CD14-positive monocyte (primary cell): ENCODE results near the gene ZNRF1. TPM values are rescaled to one million over a fixed set of nuclear protein-coding genes. Genes with fewer than 3 reads are reported as not detected.

ENCODE experiments used
- DNase-seq, 3 donors: peaks; one replicate each; pipeline ENCODE4 v3.0.0-alpha.2; 2011 to 2022
- H2AFZ ChIP-seq: 2 replicates; pipeline ENCODE4 v1.6.0; 2012; ENCODE audit warnings: mild to moderate bottlenecking, low read depth, low read length, inconsistent platforms; ENCODE audit not compliant: insufficient read depth, poor library complexity, severe bottlenecking
- H3K27ac ChIP-seq, 2 donors: 1 replicate in 1 of 2; 2 replicates in 1 of 2; pipeline ENCODE4 v1.5.1; 2012 to 2013; ENCODE audit warnings: low read length in 2 of 2, control low read depth in 1 of 2, inconsistent platforms in 1 of 2, low read depth in 1 of 2, mild to moderate bottlenecking in 1 of 2
- H3K27me3 ChIP-seq, 2 donors: one replicate each; pipeline versions ENCODE4 v1.6.0 to v1.6.1; 2011 to 2013; ENCODE audit warnings: low read length in 2 of 2; ENCODE audit not compliant: control insufficient read depth in 2 of 2, insufficient read depth in 2 of 2
- H3K36me3 ChIP-seq, 2 donors: replicated peaks in 1 of 2; 1 replicate in 1 of 2; 2 replicates in 1 of 2; pipeline versions ENCODE4 v1.5.1 to v1.6.1; 2012 to 2013; ENCODE audit warnings: low read length in 2 of 2, control low read depth in 1 of 2, inconsistent platforms in 1 of 2, mild to moderate bottlenecking in 1 of 2; ENCODE audit not compliant: insufficient read depth in 2 of 2, control insufficient read depth in 1 of 2
- H3K4me1 ChIP-seq, 2 donors: 1 replicate in 1 of 2; 2 replicates in 1 of 2; pipeline versions ENCODE4 v1.5.1 to v1.6.1; 2012 to 2013; ENCODE audit warnings: low read length in 2 of 2, control low read depth in 1 of 2, inconsistent platforms in 1 of 2, mild to moderate bottlenecking in 1 of 2, moderate library complexity in 1 of 2; ENCODE audit not compliant: insufficient read depth in 2 of 2, control insufficient read depth in 1 of 2
- H3K4me2 ChIP-seq: replicated peaks from 2 replicates; pipeline ENCODE3; 2012; ENCODE audit warnings: low read length, moderate library complexity, mild to moderate bottlenecking; ENCODE audit not compliant: poor library complexity, severe bottlenecking; ENCODE audit errors: extremely low read depth
- H3K4me3 ChIP-seq, 3 experiments: fragments of 200-600 bp in 1 of 3; sonication (generic) in 1 of 3; replicated peaks in 1 of 3; 1 replicate in 2 of 3; 2 replicates in 1 of 3; pipeline ENCODE4 v1.5.1; 2011 to 2013; ENCODE audit warnings: low read length in 3 of 3, mild to moderate bottlenecking in 3 of 3, control low read depth in 2 of 3, low read depth in 2 of 3, inconsistent platforms in 1 of 3, moderate library complexity in 1 of 3
- H3K79me2 ChIP-seq: 2 replicates; pipeline ENCODE4 v1.6.0; 2012; ENCODE audit warnings: mild to moderate bottlenecking, control low read depth, inconsistent platforms, low read length, moderate library complexity; ENCODE audit not compliant: insufficient read depth
- H3K9ac ChIP-seq: 2 replicates; pipeline ENCODE4 v1.6.0; 2017; ENCODE audit warnings: low read length, mild to moderate bottlenecking; ENCODE audit not compliant: insufficient read depth, poor library complexity, severe bottlenecking
- H3K9me3 ChIP-seq, 2 donors: replicated peaks in 1 of 2; 1 replicate in 1 of 2; 2 replicates in 1 of 2; pipeline versions ENCODE4 v1.5.1 to v1.6.1; 2012 to 2013; ENCODE audit warnings: low read length in 2 of 2, control low read depth in 1 of 2; ENCODE audit not compliant: control insufficient read depth in 1 of 2, insufficient read depth in 1 of 2
- H4K20me1 ChIP-seq: 2 replicates; pipeline ENCODE4 v1.6.0; 2012; ENCODE audit warnings: mild to moderate bottlenecking, low read length, control low read depth, moderate library complexity; ENCODE audit not compliant: insufficient read depth
- H3K27ac Mint-ChIP-seq, 7 donors: one replicate each; pipeline ENCODE4 v1.8.0; 2020; ENCODE audit warnings: mild to moderate bottlenecking in 7 of 7, mixed read lengths in 7 of 7, moderate library complexity in 6 of 7, inconsistent platforms in 2 of 7
- H3K27me3 Mint-ChIP-seq, 3 donors: one replicate each; pipeline ENCODE4 v1.8.0; 2021 to 2022; ENCODE audit warnings: low read depth in 3 of 3, mild to moderate bottlenecking in 3 of 3, mixed read lengths in 3 of 3, moderate library complexity in 3 of 3, inconsistent platforms in 1 of 3
- H3K36me3 Mint-ChIP-seq, 2 donors: one replicate each; pipeline ENCODE4 v1.8.0; 2020; ENCODE audit warnings: mixed read lengths in 2 of 2, inconsistent platforms in 1 of 2, mild to moderate bottlenecking in 1 of 2
- H3K4me1 Mint-ChIP-seq: one replicate; pipeline ENCODE4 v1.8.0; 2020; ENCODE audit warnings: mild to moderate bottlenecking, mixed read lengths
- H3K4me3 Mint-ChIP-seq, 2 donors: one replicate each; pipeline ENCODE4 v1.8.0; 2020; ENCODE audit warnings: mild to moderate bottlenecking in 2 of 2, mixed read lengths in 2 of 2, moderate library complexity in 1 of 2
- H3K9me3 Mint-ChIP-seq, 7 donors: one replicate each; pipeline ENCODE4 v1.8.0; 2020 to 2022; ENCODE audit warnings: mixed read lengths in 7 of 7, mild to moderate bottlenecking in 6 of 7, moderate library complexity in 6 of 7, inconsistent platforms in 2 of 7
- WGBS: methylation state at CpG from one replicate; pipeline ENCODE4 v1.1.5; 2013; ENCODE audit warnings: missing lambda C conversion rate; ENCODE audit not compliant: insufficient coverage; 5-methylcytosine and 5-hydroxymethylcytosine counted together
- intact Hi-C, 2 donors: fragments of 100-400 bp; cut with micrococcal nuclease; formaldehyde crosslinking; loops; one replicate each; pipeline versions ENCODE4 v1.15.0 to v1.15.1; 2023
- polyA plus RNA-seq, 3 donors: library from polyadenylated mRNA; depleted of rRNA in 1 of 3; unstranded in 2 of 3; stranded (reverse) in 1 of 3; fragments of 300-500 nt in 2 of 3; fragments of >200 nt in 1 of 3; fragmentation: Illumina TruSeq in 2 of 3; gene quantifications; 1 replicate in 2 of 3; 2 replicates in 1 of 3; pipeline ENCODE4 v1.2.3, GENCODE V29; 2012 to 2021
- TF ChIP-seq, protein P1 (sequence below): fragments of 200-600 bp; IDR thresholded peaks from one replicate; pipeline ENCODE4 v1.8.0; 2022; ENCODE audit warnings: antibody characterized with exemption, mild to moderate bottlenecking

ZNRF1 gene
- polyA plus RNA-seq, 3 donors, result 1.9 to 5.3 (median 4.3) TPM

DNA sequence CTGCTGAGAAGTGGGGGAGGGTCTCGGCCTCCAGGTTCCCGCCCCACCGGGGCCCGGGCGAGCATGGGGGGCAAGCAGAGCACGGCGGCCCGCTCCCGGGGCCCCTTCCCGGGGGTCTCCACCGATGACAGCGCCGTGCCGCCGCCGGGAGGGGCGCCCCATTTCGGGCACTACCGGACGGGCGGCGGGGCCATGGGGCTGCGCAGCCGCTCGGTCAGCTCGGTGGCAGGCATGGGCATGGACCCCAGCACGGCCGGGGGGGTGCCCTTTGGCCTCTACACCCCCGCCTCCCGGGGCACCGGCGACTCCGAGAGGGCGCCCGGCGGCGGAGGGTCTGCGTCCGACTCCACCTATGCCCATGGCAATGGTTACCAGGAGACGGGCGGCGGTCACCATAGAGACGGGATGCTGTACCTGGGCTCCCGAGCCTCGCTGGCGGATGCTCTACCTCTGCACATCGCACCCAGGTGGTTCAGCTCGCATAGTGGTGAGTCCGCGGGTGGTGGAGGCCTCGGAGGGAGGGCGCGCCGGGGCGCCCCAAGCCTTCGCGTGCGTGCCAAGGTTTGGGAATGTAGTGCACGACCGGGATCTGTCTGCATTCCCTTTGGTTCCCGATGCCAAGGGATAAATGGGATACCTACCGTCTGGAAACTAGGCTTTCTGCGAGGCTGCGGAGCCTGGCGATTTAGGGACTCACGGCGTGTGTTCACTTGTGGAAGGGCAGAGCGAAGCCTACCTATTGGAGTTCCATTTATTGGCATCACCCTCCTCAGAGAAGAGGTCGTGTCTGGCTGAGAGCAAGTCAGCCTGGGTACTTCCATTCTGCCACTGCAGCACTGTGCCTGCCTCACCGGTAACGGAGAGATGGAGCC is 1.0 kb downstream of the ZNRF1 start:
- peak in 1 of 3 donors; percentile 12 for DNase-seq
- Mint-ChIP-seq H3K27ac (peak overlapping the region in 6 of 7 donors; percentile 6 to 85 (median 74)), H3K27me3 (peaks cover 11 to 19% (median 14%) of the 10 kb centered on the region in 3 donors), H3K4me1 (peaks cover 35% of the 10 kb centered on the region), H3K4me3 (peak overlapping the region; percentile 88 to 98), H3K9me3 (peaks cover 0 to 2% (median 0%) of the 10 kb centered on the region in 7 donors), H3K36me3 (peaks cover 13 to 15% of the 10 kb centered on the region in 2 donors)
- H3K9ac ChIP-seq, result peak overlapping the region; percentile 69
- H3K9me3 ChIP-seq, result no peaks in the 10 kb centered on the region
- peak overlapping the region; percentile 67 to 91 (median 85) for H3K4me3 ChIP-seq
- TF ChIP-seq, protein P1, sequence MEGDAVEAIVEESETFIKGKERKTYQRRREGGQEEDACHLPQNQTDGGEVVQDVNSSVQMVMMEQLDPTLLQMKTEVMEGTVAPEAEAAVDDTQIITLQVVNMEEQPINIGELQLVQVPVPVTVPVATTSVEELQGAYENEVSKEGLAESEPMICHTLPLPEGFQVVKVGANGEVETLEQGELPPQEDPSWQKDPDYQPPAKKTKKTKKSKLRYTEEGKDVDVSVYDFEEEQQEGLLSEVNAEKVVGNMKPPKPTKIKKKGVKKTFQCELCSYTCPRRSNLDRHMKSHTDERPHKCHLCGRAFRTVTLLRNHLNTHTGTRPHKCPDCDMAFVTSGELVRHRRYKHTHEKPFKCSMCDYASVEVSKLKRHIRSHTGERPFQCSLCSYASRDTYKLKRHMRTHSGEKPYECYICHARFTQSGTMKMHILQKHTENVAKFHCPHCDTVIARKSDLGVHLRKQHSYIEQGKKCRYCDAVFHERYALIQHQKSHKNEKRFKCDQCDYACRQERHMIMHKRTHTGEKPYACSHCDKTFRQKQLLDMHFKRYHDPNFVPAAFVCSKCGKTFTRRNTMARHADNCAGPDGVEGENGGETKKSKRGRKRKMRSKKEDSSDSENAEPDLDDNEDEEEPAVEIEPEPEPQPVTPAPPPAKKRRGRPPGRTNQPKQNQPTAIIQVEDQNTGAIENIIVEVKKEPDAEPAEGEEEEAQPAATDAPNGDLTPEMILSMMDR, result peak; percentile 14
- under 1% methylated on average over 71 of the region's 71 CpGs for whole genome bisulfite sequencing
- H3K79me2 ChIP-seq, result peaks cover 56% of the 10 kb centered on the region
- peak overlapping the region; percentile 98 for H3K4me2 ChIP-seq
- H4K20me1 ChIP-seq, result peaks cover 27% of the 10 kb centered on the region
- H3K27ac ChIP-seq, result no peak overlapping the region
- H3K27me3 ChIP-seq, result peaks cover 0 to 8% of the 10 kb centered on the region in 2 donors
- H3K36me3 ChIP-seq, result no peaks in the 10 kb centered on the region
- intact Hi-C loops, result loop anchor here (2.0 to 10.0 kb wide), 3 partner anchors 65 to 112 kb away; no protein-coding TSS in a partner anchor
- H3K4me1 ChIP-seq, result peaks cover 25 to 44% of the 10 kb centered on the region in 2 donors
- peak overlapping the region; percentile 80 for H2AFZ ChIP-seq

DNA sequence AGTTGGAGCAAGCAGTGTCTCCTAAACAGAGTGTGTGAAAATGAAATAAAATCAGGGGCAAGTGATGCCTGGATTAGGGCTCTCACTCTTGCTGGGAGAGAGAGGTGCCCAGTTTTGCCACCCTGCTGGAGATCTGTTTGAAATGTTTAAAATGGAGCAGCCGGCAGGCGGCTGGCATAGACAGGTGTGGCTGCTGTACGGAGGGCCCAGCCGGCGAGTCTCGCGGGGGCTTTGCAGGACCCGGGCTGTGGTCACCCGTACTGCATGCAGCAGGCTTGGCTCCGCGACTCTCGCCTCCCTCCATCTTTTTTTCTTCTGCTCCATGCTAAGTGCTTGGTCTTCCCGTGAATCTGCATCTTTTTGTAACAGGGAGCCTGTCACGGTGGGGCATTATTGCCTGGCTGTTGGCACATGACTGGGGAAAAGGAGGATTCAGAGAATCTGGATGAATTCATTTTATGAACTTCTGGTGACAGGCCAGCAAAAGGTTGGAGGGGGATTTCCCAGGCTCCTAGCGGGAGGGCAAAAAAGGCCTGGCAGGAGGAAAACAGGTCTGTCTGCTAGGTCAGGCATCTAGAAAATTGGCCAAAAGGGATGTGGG is 1.8 kb downstream of the ZNRF1 start:
- Histone ChIP-seq H3K79me2 (peaks cover 64% of the 10 kb centered on the region), H2AFZ (peak overlapping the region; percentile 80), H3K4me3 (peak overlapping the region; percentile 67 to 91 (median 85)), H3K36me3 (no peaks in the 10 kb centered on the region), H4K20me1 (peaks cover 27% of the 10 kb centered on the region), H3K4me1 (peaks cover 25 to 44% of the 10 kb centered on the region in 2 donors), H3K9me3 (no peaks in the 10 kb centered on the region), H3K9ac (peak overlapping the region; percentile 69), H3K27me3 (peaks cover 0 to 8% of the 10 kb centered on the region in 2 donors), H3K4me2 (peak overlapping the region; percentile 98), H3K27ac (no peak overlapping the region)
- intact Hi-C loops, result loop anchor here in 1 of 2 donors (10.0 kb wide), 1 partner anchor 64 kb away; no protein-coding TSS in a partner anchor
- TF ChIP-seq, protein P1, result no peak
- peak overlapping the region; percentile 88 to 98 for H3K4me3 Mint-ChIP-seq
- H3K27me3 Mint-ChIP-seq, result peaks cover 11 to 19% (median 14%) of the 10 kb centered on the region in 3 donors
- DNase-seq, result peak in 1 of 3 donors; percentile 14
- peaks cover 35% of the 10 kb centered on the region for H3K4me1 Mint-ChIP-seq
- 3% methylated on average over 11 of the region's 15 CpGs for WGBS
- peak overlapping the region in 2 of 7 donors; percentile 21 to 30 for H3K27ac Mint-ChIP-seq
- H3K36me3 Mint-ChIP-seq, result peaks cover 13 to 15% of the 10 kb centered on the region in 2 donors
- peaks cover 0 to 2% (median 0%) of the 10 kb centered on the region in 7 donors for H3K9me3 Mint-ChIP-seq
